Gastrocnemius medialis (tissue), 4 donors: ENCODE data around the gene SPI1. TPM values are rescaled to one million over a fixed set of nuclear protein-coding genes. Genes with fewer than 3 reads are reported as not detected.
A peak's percentile ranks its signal among the peaks of the same experiment; 100 is the strongest.

Experiments used
- ATAC-seq, 2 donors: fragments of 150-250 bp; one replicate each; pipeline ENCODE4 v1.9.1; 2016
- DNase-seq, 2 donors: peaks; one replicate each; pipeline ENCODE4 v3.0.0-alpha.2; 2019
- H3K27ac ChIP-seq, 4 donors: fragments of 200-600 bp; sonication (generic); 1 replicate in 1 of 4; 2 replicates in 3 of 4; pipeline ENCODE4 v1.5.1; 2016 to 2018; ENCODE audit warnings: mild to moderate bottlenecking in 2 of 4, moderate library complexity in 1 of 4
- H3K27me3 ChIP-seq, 3 donors: fragments of 200-600 bp; sonication (generic) in 2 of 3; 1 replicate in 1 of 3; 2 replicates in 2 of 3; pipeline versions ENCODE4 v1.5.1 to v1.6.0; 2016 to 2019; ENCODE audit warnings: mild to moderate bottlenecking in 1 of 3, moderate library complexity in 1 of 3
- H3K36me3 ChIP-seq, 2 donors: fragments of 200-600 bp; sonication (generic) in 1 of 2; one replicate each; pipeline ENCODE4 v1.5.1; 2017 to 2018
- H3K4me1 ChIP-seq, 2 donors: fragments of 200-600 bp; sonication (generic) in 1 of 2; one replicate each; pipeline ENCODE4 v1.5.1; 2016 to 2017; ENCODE audit warnings: mild to moderate bottlenecking in 2 of 2
- H3K4me3 ChIP-seq, 4 donors: fragments of 200-600 bp; sonication (generic) in 3 of 4; 1 replicate in 1 of 4; 2 replicates in 3 of 4; pipeline ENCODE4 v1.5.1; 2016 to 2019; ENCODE audit warnings: mild to moderate bottlenecking in 2 of 4
- H3K9me3 ChIP-seq, 3 donors: fragments of 200-600 bp; sonication (generic) in 2 of 3; 1 replicate in 1 of 3; 2 replicates in 2 of 3; pipeline ENCODE4 v1.5.1; 2016 to 2019
- CTCF ChIP-seq, 5 experiments: fragments of 450-650 bp in 3 of 5; fragments of 200-600 bp in 2 of 5; sonication (generic) in 2 of 5; IDR thresholded peaks in 4 of 5; conservative IDR thresholded peaks in 1 of 5; 1 replicate in 4 of 5; 2 replicates in 1 of 5; pipeline ENCODE4 v1.5.1; 2016 to 2019; ENCODE audit warnings: antibody characterized with exemption in 5 of 5, mild to moderate bottlenecking in 3 of 5, moderate library complexity in 3 of 5
- POLR2A ChIP-seq, 2 donors: fragments of 450-650 bp; IDR thresholded peaks; one replicate each; pipeline ENCODE4 v1.6.1; 2017; ENCODE audit warnings: antibody characterized with exemption in 2 of 2, mild to moderate bottlenecking in 2 of 2, moderate library complexity in 2 of 2
- in situ Hi-C, 4 donors: fragments of 200-750 bp; cut with MboI; loops; one replicate each; pipeline versions ENCODE4 v1.15.0 to v1.8.0; 2017; ENCODE audit warnings: low sequenced_read_pairs in 4 of 4
- intact Hi-C: fragments of 100-400 bp; cut with DNase I; formaldehyde crosslinking; loops from one replicate; pipeline ENCODE4 v1.15.1; 2023; ENCODE audit warnings: low total_unique reads
- total RNA-seq, 4 donors: library from RNA; depleted of rRNA; stranded (reverse); fragments of >200 nt; gene quantifications; one replicate each; pipeline versions ENCODE4 v1.1.0 to v1.2.3, GENCODE V29; 2016

Gene SPI1
- total RNA-seq, 4 donors from 2014 or later: 0.44 to 7.0 (median 4.2) TPM

GRCh38 chr11:47327025-47327424 is 51.3 kb downstream of the SPI1 start:
- Histone ChIP-seq H3K4me3 (no peak overlapping the region), H3K27ac (no peak overlapping the region), H3K4me1 (peaks cover 31 to 34% of the 10 kb centered on the region in 2 donors), H3K27me3 (no peaks in the 10 kb centered on the region), H3K9me3 (no peaks in the 10 kb centered on the region), H3K36me3 (peaks cover 0 to 8% of the 10 kb centered on the region in 2 donors)
- TF ChIP-seq POLR2A (IDR thresholded peaks at IDR 0.05) (no peak), CTCF (IDR thresholded peaks at IDR 0.05 in 4 of 5, conservative IDR thresholded peaks at IDR 0.05 in 1 of 5) (no peak)
- ATAC-seq (no peak), DNase-seq (peak in 1 of 2 donors; percentile 45)
- in situ Hi-C loops (no loop called here), intact Hi-C loops (no loop called here)

GRCh38 chr11:47326198-47326597 is 52.1 kb downstream of the SPI1 start:
- Histone ChIP-seq H3K27me3 (no peaks in the 10 kb centered on the region), H3K9me3 (no peaks in the 10 kb centered on the region), H3K27ac (no peak overlapping the region), H3K4me3 (no peak overlapping the region), H3K4me1 (peaks cover 27 to 31% of the 10 kb centered on the region in 2 donors), H3K36me3 (peaks cover 0 to 16% of the 10 kb centered on the region in 2 donors)
- DNase-seq (no peak), ATAC-seq (no peak)
- in situ Hi-C loops: no loop called here
- intact Hi-C loops: no loop called here
- TF ChIP-seq CTCF (IDR thresholded peaks at IDR 0.05 in 4 of 5, conservative IDR thresholded peaks at IDR 0.05 in 1 of 5) (no peak), POLR2A (IDR thresholded peaks at IDR 0.05) (no peak)

GRCh38 chr11:47325271-47326041 is 52.9 kb downstream of the SPI1 start:
- Histone ChIP-seq H3K9me3 (no peaks in the 10 kb centered on the region), H3K4me1 (peaks cover 19 to 23% of the 10 kb centered on the region in 2 donors), H3K27me3 (no peaks in the 10 kb centered on the region), H3K27ac (no peak overlapping the region), H3K4me3 (no peak overlapping the region), H3K36me3 (peaks cover 0 to 17% of the 10 kb centered on the region in 2 donors)
- in situ Hi-C loops: no loop called here
- no peak for TF ChIP-seq POLR2A (IDR thresholded peaks at IDR 0.05)
- TF ChIP-seq CTCF (IDR thresholded peaks at IDR 0.05 in 4 of 5, conservative IDR thresholded peaks at IDR 0.05 in 1 of 5): no peak
- DNase-seq: peak in 1 of 2 donors; percentile 38
- intact Hi-C loops: no loop called here
- no peak for ATAC-seq

GRCh38 chr11:47324520-47324919 is 53.8 kb downstream of the SPI1 start:
- ATAC-seq (no peak), DNase-seq (no peak)
- peaks cover 10 to 14% of the 10 kb centered on the region in 2 donors for H3K4me1 ChIP-seq
- H3K27me3 ChIP-seq: no peaks in the 10 kb centered on the region
- H3K27ac ChIP-seq: no peak overlapping the region
- peaks cover 0 to 17% of the 10 kb centered on the region in 2 donors for H3K36me3 ChIP-seq
- intact Hi-C loops: no loop called here
- H3K4me3 ChIP-seq: no peak overlapping the region
- in situ Hi-C loops: no loop called here
- TF ChIP-seq CTCF (IDR thresholded peaks at IDR 0.05 in 4 of 5, conservative IDR thresholded peaks at IDR 0.05 in 1 of 5) (no peak), POLR2A (IDR thresholded peaks at IDR 0.05) (no peak)
- H3K9me3 ChIP-seq: no peaks in the 10 kb centered on the region
